ENCODE measurements around the gene SCOC.
A peak's percentile ranks its signal among the peaks of the same experiment; 100 is the strongest.
"Not testable (repeated sequence)": the region's sequence is repeated elsewhere in the genome, so short reads cannot be mapped to it uniquely, and the experiment has no call there.

SCOC gene

GRCh38 chr4:140406292-140406691, 32.8 kb downstream of the SCOC start:
- TF ChIP-seq, protein P1, sequence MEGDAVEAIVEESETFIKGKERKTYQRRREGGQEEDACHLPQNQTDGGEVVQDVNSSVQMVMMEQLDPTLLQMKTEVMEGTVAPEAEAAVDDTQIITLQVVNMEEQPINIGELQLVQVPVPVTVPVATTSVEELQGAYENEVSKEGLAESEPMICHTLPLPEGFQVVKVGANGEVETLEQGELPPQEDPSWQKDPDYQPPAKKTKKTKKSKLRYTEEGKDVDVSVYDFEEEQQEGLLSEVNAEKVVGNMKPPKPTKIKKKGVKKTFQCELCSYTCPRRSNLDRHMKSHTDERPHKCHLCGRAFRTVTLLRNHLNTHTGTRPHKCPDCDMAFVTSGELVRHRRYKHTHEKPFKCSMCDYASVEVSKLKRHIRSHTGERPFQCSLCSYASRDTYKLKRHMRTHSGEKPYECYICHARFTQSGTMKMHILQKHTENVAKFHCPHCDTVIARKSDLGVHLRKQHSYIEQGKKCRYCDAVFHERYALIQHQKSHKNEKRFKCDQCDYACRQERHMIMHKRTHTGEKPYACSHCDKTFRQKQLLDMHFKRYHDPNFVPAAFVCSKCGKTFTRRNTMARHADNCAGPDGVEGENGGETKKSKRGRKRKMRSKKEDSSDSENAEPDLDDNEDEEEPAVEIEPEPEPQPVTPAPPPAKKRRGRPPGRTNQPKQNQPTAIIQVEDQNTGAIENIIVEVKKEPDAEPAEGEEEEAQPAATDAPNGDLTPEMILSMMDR (IDR thresholded peaks at IDR 0.05; ENCODE audit: control insufficient read depth, insufficient read depth, low read depth, low read length, missing control alignments), result no peak
- no peak for DNase-seq (ENCODE audit: low read depth)
- no peak overlapping the region for H3K4me3 ChIP-seq (ENCODE audit: control insufficient read depth, low read depth, low read length)

- H3K4me3 ChIP-seq (ENCODE audit: control insufficient read depth, low read depth, low read length), result no peak overlapping the region
- no peak for DNase-seq (ENCODE audit: low read depth)
- TF ChIP-seq, protein P1 (IDR thresholded peaks at IDR 0.05; ENCODE audit: control insufficient read depth, insufficient read depth, low read depth, low read length, missing control alignments), result no peak
Observed at GRCh38 chr4:140408974-140409373, 35.5 kb downstream of the SCOC start.

GRCh38 chr4:140413130-140413969, 39.9 kb downstream of the SCOC start:
- H3K4me3 ChIP-seq (ENCODE audit: control insufficient read depth, low read depth, low read length); DNase-seq (ENCODE audit: low read depth): not testable (repeated sequence)

DNA sequence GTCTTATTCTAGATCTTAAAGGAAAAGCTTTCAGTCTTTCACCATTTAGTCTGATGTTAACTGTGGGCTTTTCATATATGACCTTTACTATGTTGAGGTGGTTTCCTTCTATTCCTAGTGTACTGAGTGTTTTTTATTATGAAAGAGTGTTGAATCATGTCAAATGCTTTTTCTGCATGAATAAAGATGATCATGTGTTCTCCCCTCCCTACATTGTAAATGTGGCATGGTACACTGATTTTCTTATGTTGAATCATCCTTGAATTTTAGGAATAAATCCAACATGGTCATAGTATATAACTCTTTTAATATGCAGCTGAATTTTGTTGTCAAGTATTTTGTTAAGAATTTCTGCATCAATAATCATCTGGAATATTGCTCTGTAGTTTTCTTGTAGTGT, 49.7 kb downstream of the SCOC start:
- no peak for DNase-seq (ENCODE audit: low read depth)
- H3K4me3 ChIP-seq (ENCODE audit: control insufficient read depth, low read depth, low read length), result no peak overlapping the region
- TF ChIP-seq, protein P1 (IDR thresholded peaks at IDR 0.05; ENCODE audit: control insufficient read depth, insufficient read depth, low read depth, low read length, missing control alignments), result no peak

DNA sequence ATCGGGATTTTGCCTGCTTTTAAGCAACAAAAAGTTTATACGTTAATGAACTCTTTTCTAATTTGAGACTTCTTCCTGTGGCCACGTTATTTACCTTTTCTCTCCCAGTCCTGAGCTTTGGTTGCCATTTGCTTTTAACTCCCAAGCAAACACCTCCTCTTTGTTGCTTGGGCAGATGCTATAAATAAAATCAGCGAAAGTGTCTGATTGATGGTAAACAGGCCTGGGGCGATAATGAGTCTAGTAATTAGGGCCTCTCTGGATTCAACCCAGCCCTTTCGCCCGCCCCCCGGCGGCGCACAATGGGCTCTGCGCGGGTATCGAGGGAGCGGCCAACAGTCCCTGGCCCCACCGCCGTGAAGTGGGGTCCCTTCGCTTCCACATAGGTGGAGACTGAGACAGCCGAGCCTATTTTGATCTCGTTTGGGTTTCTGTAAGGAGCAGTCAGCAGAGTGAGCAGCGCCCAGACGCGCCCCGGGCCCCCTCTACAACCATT, 53.2 kb downstream of the SCOC start:
- no peak for DNase-seq (ENCODE audit: low read depth)
- peak overlapping the region; percentile 41 for H3K4me3 ChIP-seq (ENCODE audit: control insufficient read depth, low read depth, low read length)
- TF ChIP-seq, protein P1 (IDR thresholded peaks at IDR 0.05; ENCODE audit: control insufficient read depth, insufficient read depth, low read depth, low read length, missing control alignments), result no peak

GRCh38 chr4:140427106-140427918, 53.9 kb downstream of the SCOC start, which contains the start of gene CLGN:
Gene CLGN (minus strand): TSS chr4:140427648. CDS start chr4:140413078, 14,570 bp downstream.
- peak within 1 kb of the TSS; percentile 41 for H3K4me3 ChIP-seq (ENCODE audit: control insufficient read depth, low read depth, low read length)
- TF ChIP-seq, protein P1 (IDR thresholded peaks at IDR 0.05; ENCODE audit: control insufficient read depth, insufficient read depth, low read depth, low read length, missing control alignments), result peak; percentile 15

More at GRCh38 chr4:140427106-140427918, 53.9 kb downstream of the SCOC start, which contains the start of gene CLGN:
- no peak for DNase-seq (ENCODE audit: low read depth)
